Fibroblast of skin of right quadriceps (primary cell): ENCODE data around the gene MAU2.
"Not testable (repeated sequence)": the region's sequence is repeated elsewhere in the genome, so short reads cannot be mapped to it uniquely, and the experiment has no call there.

Experiments used
- DNase-seq: peaks from one replicate; pipeline ENCODE4 v3.0.0-alpha.2; 2013

MAU2 gene

GRCh38 chr19:19385131-19385895 is 64.7 kb downstream of the MAU2 start:
- DNase-seq: peak; percentile 100

- DNase-seq: no peak
These were observed 65.6 kb downstream of the MAU2 start for GRCh38 chr19:19385896-19386869.

GRCh38 chr19:19387108-19387507 is 66.5 kb downstream of the MAU2 start:
- DNase-seq: no peak

- DNase-seq: no peak
These were observed 68.2 kb downstream of the MAU2 start for GRCh38 chr19:19388568-19389555.

- not testable (repeated sequence) for DNase-seq
These were observed 69.1 kb downstream of the MAU2 start for GRCh38 chr19:19389683-19390082.

- DNase-seq: not testable (repeated sequence)
These were observed 73.7 kb downstream of the MAU2 start for GRCh38 chr19:19394333-19394732.

- DNase-seq: peak; percentile 51
These were observed 79.3 kb downstream of the MAU2 start for GRCh38 chr19:19399733-19400433.

GRCh38 chr19:19402656-19403372 is 82.2 kb downstream of the MAU2 start:
- peak; percentile 28 for DNase-seq

GRCh38 chr19:19403373-19403901 is 82.8 kb downstream of the MAU2 start:
- peak; percentile 52 for DNase-seq

- peak; percentile 93 for DNase-seq
These were observed 84.5 kb downstream of the MAU2 start, which contains the start of gene GATAD2A for GRCh38 chr19:19404879-19405860. GATAD2A (plus strand) TSS chr19:19405675; CDS start chr19:19465346, 59,671 bp downstream.

GRCh38 chr19:19405971-19406877 is 85.6 kb downstream of the MAU2 start:
- peak; percentile 44 for DNase-seq

- peak; percentile 48 for DNase-seq
These were observed 86.4 kb downstream of the MAU2 start for GRCh38 chr19:19406878-19407632.

- no peak for DNase-seq
These were observed 87.0 kb downstream of the MAU2 start for GRCh38 chr19:19407633-19407930.
